GM23338 (cell line): ENCODE data around the gene POLE. TPM values are rescaled to one million over a fixed set of nuclear protein-coding genes. Genes with fewer than 3 reads are reported as not detected.
A peak's percentile ranks its signal among the peaks of the same experiment; 100 is the strongest.

Experiments used
- ATAC-seq: fragments of 200-7000 bp; cut with Tn5 transposase; 3 replicates; pipeline ENCODE4 v1.9.1; 2020
- DNase-seq: peaks from one replicate; pipeline ENCODE4 v3.0.0-alpha.2; 2015; ENCODE audit warnings: low spot score
- H2AFZ ChIP-seq: fragments of 200-600 bp; sonication (generic); 2 replicates; pipeline ENCODE4 v1.8.0; 2016; ENCODE audit warnings: antibody characterized with exemption, mild to moderate bottlenecking, moderate library complexity
- H3F3A ChIP-seq: fragments of 200-600 bp; sonication (generic); replicated peaks from 2 replicates; pipeline ENCODE4 v1.8.0; 2017; ENCODE audit warnings: antibody characterized with exemption, mixed run types, low read depth
- H3K27ac ChIP-seq: fragments of 200-600 bp; sonication (generic); 2 replicates; pipeline ENCODE4 v1.6.1; 2016; ENCODE audit warnings: low read depth
- H3K27me3 ChIP-seq: fragments of 200-600 bp; sonication (generic); 2 replicates; pipeline ENCODE4 v1.8.0; 2016; ENCODE audit warnings: mild to moderate bottlenecking, mixed run types, moderate library complexity; ENCODE audit not compliant: insufficient read depth
- H3K36me3 ChIP-seq: fragments of 200-600 bp; sonication (generic); 2 replicates; pipeline ENCODE4 v1.8.0; 2016; ENCODE audit warnings: mild to moderate bottlenecking; ENCODE audit not compliant: insufficient read depth
- H3K4me1 ChIP-seq: fragments of 200-600 bp; sonication (generic); 2 replicates; pipeline ENCODE4 v1.8.0; 2016; ENCODE audit warnings: mild to moderate bottlenecking, moderate library complexity; ENCODE audit not compliant: insufficient read depth
- H3K4me2 ChIP-seq: fragments of 200-600 bp; sonication (generic); 2 replicates; pipeline ENCODE4 v1.7.1; 2017; ENCODE audit warnings: mixed run types
- H3K4me3 ChIP-seq: fragments of 200-600 bp; sonication (generic); 2 replicates; pipeline ENCODE4 v1.6.1; 2016; ENCODE audit warnings: mixed run types
- H3K79me2 ChIP-seq: fragments of 200-600 bp; sonication (generic); replicated peaks from 2 replicates; pipeline ENCODE4 v1.8.0; 2017; ENCODE audit warnings: mild to moderate bottlenecking; ENCODE audit not compliant: insufficient read depth
- H3K9me2 ChIP-seq: fragments of 200-600 bp; sonication (generic); 2 replicates; pipeline ENCODE4 v1.8.0; 2017; ENCODE audit not compliant: insufficient read depth
- H4K20me1 ChIP-seq: fragments of 200-600 bp; sonication (generic); replicated peaks from 2 replicates; pipeline ENCODE4 v1.8.0; 2017; ENCODE audit warnings: mild to moderate bottlenecking; ENCODE audit not compliant: insufficient read depth
- H3K27ac Mint-ChIP-seq: 2 replicates; pipeline ENCODE4 v1.8.0; 2020; ENCODE audit warnings: inconsistent platforms, mild to moderate bottlenecking, moderate library complexity, mixed read lengths
- H3K27me3 Mint-ChIP-seq: 3 replicates; pipeline ENCODE4 v1.8.0; 2022; ENCODE audit warnings: low read depth, mild to moderate bottlenecking, moderate library complexity, mixed read lengths, inconsistent platforms; ENCODE audit not compliant: insufficient read depth, poor library complexity
- H3K36me3 Mint-ChIP-seq: 3 replicates; pipeline ENCODE4 v1.8.0; 2021; ENCODE audit warnings: low read depth, mild to moderate bottlenecking, inconsistent platforms, moderate library complexity, mixed read lengths
- H3K4me1 Mint-ChIP-seq: 3 replicates; pipeline ENCODE4 v1.8.0; 2020; ENCODE audit warnings: mild to moderate bottlenecking, inconsistent platforms, mixed read lengths
- H3K4me3 Mint-ChIP-seq: 3 replicates; pipeline ENCODE4 v1.8.0; 2021; ENCODE audit warnings: moderate library complexity, mild to moderate bottlenecking, inconsistent platforms, mixed read lengths
- H3K9me3 Mint-ChIP-seq: 3 replicates; pipeline ENCODE4 v1.8.0; 2020; ENCODE audit warnings: moderate library complexity, mild to moderate bottlenecking, inconsistent platforms, mixed read lengths
- CREB1 ChIP-seq: fragments of 250-450 bp; sonication (Bioruptor Pico); IDR thresholded peaks from 2 replicates; pipeline ENCODE4 v1.5.0; 2020; ENCODE audit warnings: low read depth, mild to moderate bottlenecking, moderate library complexity
- ETS1 ChIP-seq: IDR thresholded peaks from 2 replicates; pipeline ENCODE4 v1.6.1; 2016; ENCODE audit warnings: antibody characterized with exemption
- EZH2 ChIP-seq: fragments of 200-600 bp; sonication (generic); IDR thresholded peaks from one replicate; pipeline ENCODE4 v1.8.0; 2017; ENCODE audit warnings: antibody characterized with exemption, mild to moderate bottlenecking, low read depth; ENCODE audit not compliant: unreplicated experiment
- EZH2phosphoT487 ChIP-seq: fragments of 200-600 bp; sonication (generic); IDR thresholded peaks from one replicate; pipeline ENCODE4 v1.8.1; 2018; ENCODE audit warnings: antibody characterized with exemption; ENCODE audit not compliant: unreplicated experiment
- JUNB ChIP-seq: IDR thresholded peaks from one replicate; pipeline ENCODE4 v1.6.1; 2016; ENCODE audit warnings: antibody characterized with exemption; ENCODE audit not compliant: unreplicated experiment
- NANOG ChIP-seq: IDR thresholded peaks from 2 replicates; pipeline ENCODE4 v1.6.1; 2016; ENCODE audit warnings: antibody characterized with exemption, borderline replicate concordance
- POLR2AphosphoS5 ChIP-seq: IDR thresholded peaks from 2 replicates; pipeline ENCODE4 v1.6.1; 2016; ENCODE audit warnings: antibody characterized with exemption, low read depth
- REST ChIP-seq: IDR thresholded peaks from one replicate; pipeline ENCODE4 v1.6.1; 2018; ENCODE audit warnings: antibody characterized with exemption; ENCODE audit not compliant: unreplicated experiment
- STAT1 ChIP-seq: IDR thresholded peaks from one replicate; pipeline ENCODE4 v1.6.1; 2016; ENCODE audit warnings: antibody characterized with exemption; ENCODE audit not compliant: unreplicated experiment
- ZNF331 ChIP-seq: fragments of 250-450 bp; sonication (Bioruptor Pico); IDR thresholded peaks from 2 replicates; pipeline ENCODE4 v1.5.0; 2020; ENCODE audit warnings: low read depth, mild to moderate bottlenecking, moderate library complexity
- ZNF462 ChIP-seq: fragments of 250-450 bp; sonication (Bioruptor Pico); IDR thresholded peaks from 2 replicates; pipeline ENCODE4 v1.5.0; 2020; ENCODE audit warnings: mild to moderate bottlenecking, moderate library complexity
- polyA plus RNA-seq: library from polyadenylated mRNA; unstranded; fragments of >200 nt; fragmentation: Nextera tagmentation; extraction: Ambion mirVana; gene quantifications from 2 replicates; pipeline ENCODE4 v1.2.1, GENCODE V29; 2016
- total RNA-seq: library from RNA; depleted of rRNA; stranded (reverse); fragments of >200 nt; shearing (Covaris generic); gene quantifications from 2 replicates; pipeline ENCODE4 v1.2.3, GENCODE V29; 2014

POLE gene
- total and polyA plus RNA-seq, 2 experiments from 2014 or later = 33.6 to 125 TPM

- H3K79me2 ChIP-seq = no peaks in the 10 kb centered on the region
- peaks cover 14% of the 10 kb centered on the region for H3K27me3 Mint-ChIP-seq
- H3K9me3 Mint-ChIP-seq = no peaks in the 10 kb centered on the region; the same call in 2 of the 3 replicates
- ATAC-seq (no peak), DNase-seq (no peak)
- H3K27me3 ChIP-seq = no peaks in the 10 kb centered on the region
- no peaks in the 10 kb centered on the region for H3K4me1 ChIP-seq
- peaks cover 28% of the 10 kb centered on the region for H4K20me1 ChIP-seq
- H3K4me3 Mint-ChIP-seq = no peak overlapping the region
- H3K4me2 ChIP-seq = no peak overlapping the region
- H3F3A ChIP-seq = peaks cover 14% of the 10 kb centered on the region; the same call in 1 of the 2 replicates
- no peak overlapping the region for H3K4me3 ChIP-seq
- no peak overlapping the region for H2AFZ ChIP-seq
- no peak for TF ChIP-seq JUNB
- no peak for TF ChIP-seq ETS1
- TF ChIP-seq POLR2AphosphoS5 = no peak
- no peak for TF ChIP-seq ZNF462 (CRISPR knock-in tag)
- no peak for TF ChIP-seq REST
- TF ChIP-seq STAT1 = no peak
- no peak for TF ChIP-seq EZH2
- no peak for TF ChIP-seq NANOG
- no peak for TF ChIP-seq CREB1 (CRISPR knock-in tag)
- TF ChIP-seq EZH2phosphoT487 = no peak
- TF ChIP-seq ZNF331 (CRISPR knock-in tag) = no peak
- 0 out of 2 replicates have a peak overlapping the region, but pooled peaks have one; percentile 39 for H3K27ac ChIP-seq
- no peaks in the 10 kb centered on the region for H3K9me2 ChIP-seq
- peaks cover 51% of the 10 kb centered on the region for H3K36me3 ChIP-seq
- no peak overlapping the region for H3K27ac Mint-ChIP-seq
- H3K36me3 Mint-ChIP-seq = peaks cover 100% of the 10 kb centered on the region
- no peaks in the 10 kb centered on the region for H3K4me1 Mint-ChIP-seq
These were observed 53.2 kb downstream of the POLE start for GRCh38 chr12:132633901-132634300.
